Occipital lobe (tissue), 2 donors: Measurements from ENCODE around the gene ARMC2. TPM values are rescaled to one million over a fixed set of nuclear protein-coding genes. Genes with fewer than 3 reads are reported as not detected.
"Not testable (repeated sequence)": the region's sequence is repeated elsewhere in the genome, so short reads cannot be mapped to it uniquely, and the experiment has no call there.

Experiments
- DNase-seq: peaks from one replicate; lab custom pipeline; 2025; lab: John Stamatoyannopoulos, UW
- total RNA-seq: library from RNA; depleted of rRNA; stranded (reverse); fragments of >200 nt; gene quantifications from one replicate; pipeline ENCODE4 v1.2.3, GENCODE V29; 2014

ARMC2 gene
- total RNA-seq, 1 donor from 2014 or later, result 15.3 TPM

- no peak for DNase-seq
These were observed 21.7 kb downstream of the ARMC2 start for GRCh38 chr6:108869876-108870275.

- no peak for DNase-seq
These were observed 22.1 kb downstream of the ARMC2 start for GRCh38 chr6:108870357-108870756.

- peak; percentile 44 for DNase-seq
These were observed 23.9 kb downstream of the ARMC2 start for GRCh38 chr6:108872141-108872557.

- no peak for DNase-seq
These were observed 24.4 kb downstream of the ARMC2 start for GRCh38 chr6:108872575-108872974.

- no peak for DNase-seq
These were observed 25.0 kb downstream of the ARMC2 start for GRCh38 chr6:108873251-108873650.

- no peak for DNase-seq
These were observed 25.7 kb downstream of the ARMC2 start for GRCh38 chr6:108873971-108874370.

- DNase-seq, result no peak
These were observed 26.4 kb downstream of the ARMC2 start for GRCh38 chr6:108874470-108875160.

- no peak for DNase-seq
These were observed 26.9 kb downstream of the ARMC2 start for GRCh38 chr6:108875161-108875555.

GRCh38 chr6:108877046-108877751, 29.0 kb downstream of the ARMC2 start:
- no peak for DNase-seq

GRCh38 chr6:108878942-108879341, 30.7 kb downstream of the ARMC2 start:
- DNase-seq, result no peak

GRCh38 chr6:108883172-108883571, 35.0 kb downstream of the ARMC2 start:
- no peak for DNase-seq

- no peak for DNase-seq
These were observed 36.2 kb downstream of the ARMC2 start for GRCh38 chr6:108884211-108885059.

GRCh38 chr6:108888052-108888451, 39.8 kb downstream of the ARMC2 start:
- DNase-seq, result no peak

GRCh38 chr6:108888745-108889144, 40.5 kb downstream of the ARMC2 start:
- no peak for DNase-seq

GRCh38 chr6:108890898-108891297, 42.7 kb downstream of the ARMC2 start:
- not testable (repeated sequence) for DNase-seq

- no peak for DNase-seq
These were observed 47.3 kb downstream of the ARMC2 start for GRCh38 chr6:108895571-108895970.

- DNase-seq, result no peak
These were observed 48.0 kb downstream of the ARMC2 start for GRCh38 chr6:108896111-108896661.

GRCh38 chr6:108897371-108897770, 49.1 kb downstream of the ARMC2 start:
- DNase-seq, result no peak

GRCh38 chr6:108902382-108902792, 54.2 kb downstream of the ARMC2 start:
- DNase-seq, result no peak

- no peak for DNase-seq
These were observed 55.6 kb downstream of the ARMC2 start for GRCh38 chr6:108903796-108904195.

GRCh38 chr6:108904741-108905140, 56.5 kb downstream of the ARMC2 start:
- no peak for DNase-seq
